ENCODE data around the gene PTPRN2.

Gene PTPRN2

DNA sequence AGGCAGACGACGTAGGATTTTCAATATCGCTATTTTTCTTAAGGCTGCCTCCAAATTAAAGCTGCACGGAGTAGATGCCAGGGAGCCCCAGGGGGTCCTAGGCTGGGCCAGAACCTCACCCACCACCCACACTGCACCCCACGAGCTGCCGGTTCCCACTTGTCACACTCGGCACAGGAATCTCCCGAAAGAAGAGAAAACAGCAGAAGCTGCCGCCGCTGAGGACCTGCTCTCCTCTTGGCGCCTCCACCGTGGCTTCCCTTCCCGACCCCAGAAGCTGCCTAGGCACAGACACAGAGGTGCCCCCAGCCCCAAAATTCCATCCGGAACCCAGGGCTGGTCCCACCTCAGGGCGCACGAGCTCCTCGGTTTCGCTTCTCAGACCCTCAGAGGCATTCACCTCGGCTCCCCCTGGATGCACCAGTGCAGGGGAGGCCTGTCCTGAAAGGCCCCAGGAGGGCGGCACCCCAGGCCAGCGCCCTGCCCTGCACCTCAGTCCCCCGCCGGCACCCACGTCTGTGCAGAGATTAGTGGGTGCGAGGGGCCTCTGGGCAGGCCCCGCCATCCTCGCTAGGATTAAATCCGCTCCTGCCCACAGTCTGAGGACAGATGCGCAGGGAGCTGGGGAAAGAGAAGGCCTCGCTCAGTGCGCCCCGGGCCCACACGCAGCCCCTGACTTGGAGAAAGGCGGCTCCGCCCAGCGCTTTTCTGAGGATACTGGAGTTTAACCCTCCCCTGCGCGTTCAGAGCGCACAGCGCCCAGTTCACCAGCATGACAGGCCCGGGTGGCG, 99.2 kb downstream of the PTPRN2 start:
- H3K27me3 ChIP-seq (ENCODE audit: control insufficient read depth, insufficient read depth, low read length) = no peaks in the 10 kb centered on the region
- no peak overlapping the region for H3K4me3 ChIP-seq (ENCODE audit: low read length)
- no peaks in the 10 kb centered on the region for H3K4me1 ChIP-seq (ENCODE audit: control insufficient read depth, insufficient read depth, low read length)
- H3K9ac ChIP-seq (ENCODE audit: low read depth, low read length) = no peak overlapping the region
- H3K9me3 ChIP-seq (replicated peaks; ENCODE audit: low read length) = peaks cover 7% of the 10 kb centered on the region
- H3K36me3 ChIP-seq (ENCODE audit: insufficient read depth, low read length) = no peaks in the 10 kb centered on the region
- no peak overlapping the region for H3K4me2 ChIP-seq (ENCODE audit: low read length)

DNA sequence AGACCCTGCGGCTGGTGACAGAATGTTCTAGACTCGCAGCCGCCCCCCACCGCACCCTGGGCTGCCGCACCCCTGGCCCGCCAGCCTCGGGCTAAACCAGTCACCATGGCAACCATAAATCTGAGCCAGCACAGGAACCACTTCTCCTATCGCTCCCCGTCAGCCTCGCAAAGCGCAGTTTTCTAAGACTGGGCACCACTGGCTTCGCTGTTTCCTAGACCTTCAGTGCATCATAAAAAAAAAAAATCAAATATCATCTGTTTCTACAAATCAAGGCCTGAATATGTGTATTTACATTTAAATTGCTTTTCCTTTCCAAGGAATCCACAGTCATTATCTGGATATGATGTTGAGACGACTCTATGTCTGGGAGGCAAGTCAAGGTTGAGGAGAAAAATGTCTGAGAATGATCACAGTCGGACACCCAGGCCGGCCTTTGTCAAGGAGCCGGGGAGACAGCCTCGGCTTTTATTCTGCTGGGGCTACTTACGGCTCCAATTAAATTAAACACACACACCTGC, 99.9 kb downstream of the PTPRN2 start:
- Histone ChIP-seq H3K9ac (ENCODE audit: low read depth, low read length) (no peak overlapping the region), H3K9me3 (replicated peaks; ENCODE audit: low read length) (peaks cover 7% of the 10 kb centered on the region), H3K4me1 (ENCODE audit: control insufficient read depth, insufficient read depth, low read length) (no peaks in the 10 kb centered on the region), H3K27me3 (ENCODE audit: control insufficient read depth, insufficient read depth, low read length) (no peaks in the 10 kb centered on the region), H3K36me3 (ENCODE audit: insufficient read depth, low read length) (no peaks in the 10 kb centered on the region), H3K4me3 (ENCODE audit: low read length) (no peak overlapping the region), H3K4me2 (ENCODE audit: low read length) (no peak overlapping the region)

DNA sequence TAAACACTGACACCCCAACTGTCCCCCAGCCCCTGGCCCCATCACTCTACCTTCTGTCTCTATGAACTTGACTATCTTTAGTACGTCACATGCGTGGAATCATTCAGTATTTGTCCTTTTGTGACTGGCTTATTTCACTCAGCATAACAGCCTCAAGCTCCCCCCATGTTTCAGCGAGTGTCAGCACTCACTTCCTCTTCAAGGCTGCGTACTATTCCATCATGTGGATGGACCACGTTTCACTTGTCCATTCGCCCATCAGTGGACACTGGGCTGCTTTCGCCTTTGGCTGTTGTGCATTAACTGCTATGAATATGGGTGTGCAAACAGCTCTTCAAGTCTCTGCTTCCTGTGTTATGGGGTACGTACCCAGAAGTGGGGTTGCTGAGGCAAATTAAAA, 100.7 kb downstream of the PTPRN2 start:
- H3K4me2 ChIP-seq (ENCODE audit: low read length) = no peak overlapping the region
- H3K36me3 ChIP-seq (ENCODE audit: insufficient read depth, low read length) = no peaks in the 10 kb centered on the region

DNA sequence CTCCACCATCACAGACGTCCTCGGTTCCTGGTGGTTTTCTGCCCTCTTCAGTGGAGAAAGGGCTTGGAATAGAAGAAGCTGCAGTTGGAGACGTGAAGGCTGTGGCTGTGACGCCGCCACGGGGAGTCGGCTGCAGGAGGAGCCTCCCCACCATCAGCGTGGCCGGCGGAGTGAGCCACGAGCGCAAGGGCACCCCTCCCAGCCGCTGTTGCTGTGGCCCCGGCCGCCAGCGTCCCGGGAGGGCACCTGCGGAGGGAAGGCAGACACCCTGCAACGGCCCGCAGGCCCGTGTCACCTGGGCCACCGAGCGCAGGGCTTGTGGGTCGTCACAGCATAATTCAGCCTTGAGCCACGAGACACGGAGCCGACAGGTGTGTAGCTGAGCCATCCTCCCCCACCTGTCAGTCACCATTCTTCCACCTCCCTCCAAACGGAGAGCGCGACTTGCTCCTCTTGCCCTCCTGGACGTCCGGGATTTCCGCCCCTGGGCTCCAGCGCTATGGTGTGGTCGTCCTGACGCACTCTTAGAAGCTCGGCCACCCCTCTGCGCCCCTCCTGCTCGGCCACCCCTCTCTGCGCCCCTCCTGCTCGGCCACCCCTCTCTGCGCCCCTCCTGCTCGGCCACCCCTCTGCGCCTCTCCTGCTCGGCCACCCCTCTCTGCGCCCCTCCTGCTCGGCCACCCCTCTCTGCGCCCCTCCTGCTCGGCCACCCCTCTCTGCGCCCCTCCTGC, 102.7 kb downstream of the PTPRN2 start:
- Histone ChIP-seq H3K36me3 (ENCODE audit: insufficient read depth, low read length) (no peaks in the 10 kb centered on the region), H3K9ac (ENCODE audit: low read depth, low read length) (no peak overlapping the region), H3K4me1 (ENCODE audit: control insufficient read depth, insufficient read depth, low read length) (no peaks in the 10 kb centered on the region), H3K4me2 (ENCODE audit: low read length) (no peak overlapping the region), H3K4me3 (ENCODE audit: low read length) (no peak overlapping the region), H3K9me3 (replicated peaks; ENCODE audit: low read length) (peaks cover 3% of the 10 kb centered on the region), H3K27me3 (ENCODE audit: control insufficient read depth, insufficient read depth, low read length) (no peaks in the 10 kb centered on the region)

More for the DNA sequence above, 100.7 kb downstream of the PTPRN2 start:
- Histone ChIP-seq H3K4me1 (ENCODE audit: control insufficient read depth, insufficient read depth, low read length) (no peaks in the 10 kb centered on the region), H3K9ac (ENCODE audit: low read depth, low read length) (no peak overlapping the region), H3K4me3 (ENCODE audit: low read length) (no peak overlapping the region), H3K9me3 (replicated peaks; ENCODE audit: low read length) (peaks cover 7% of the 10 kb centered on the region), H3K27me3 (ENCODE audit: control insufficient read depth, insufficient read depth, low read length) (no peaks in the 10 kb centered on the region)

DNA sequence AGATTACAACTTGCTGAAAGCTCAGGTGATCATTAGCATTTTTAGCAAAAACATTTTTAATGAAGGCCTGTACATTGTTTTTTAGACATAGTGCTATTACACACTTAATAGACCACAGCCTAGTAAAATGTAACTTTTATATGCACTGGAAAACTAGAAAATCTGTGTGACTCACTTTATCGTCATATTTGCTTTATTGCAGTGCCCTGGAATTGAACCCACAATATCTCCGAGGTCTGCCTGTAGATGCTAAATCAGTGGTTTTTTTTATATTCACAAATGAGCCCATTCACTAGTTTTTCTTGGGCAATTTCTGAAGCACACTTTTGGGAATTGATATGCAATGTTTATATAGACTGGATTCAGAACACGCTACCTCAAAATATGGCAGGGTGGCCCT, 105.1 kb downstream of the PTPRN2 start:
- Histone ChIP-seq H3K36me3 (ENCODE audit: insufficient read depth, low read length) (no peaks in the 10 kb centered on the region), H3K9ac (ENCODE audit: low read depth, low read length) (no peak overlapping the region), H3K4me1 (ENCODE audit: control insufficient read depth, insufficient read depth, low read length) (no peaks in the 10 kb centered on the region), H3K4me3 (ENCODE audit: low read length) (no peak overlapping the region), H3K4me2 (ENCODE audit: low read length) (no peak overlapping the region), H3K9me3 (replicated peaks; ENCODE audit: low read length) (peaks cover 8% of the 10 kb centered on the region), H3K27me3 (ENCODE audit: control insufficient read depth, insufficient read depth, low read length) (no peaks in the 10 kb centered on the region)

DNA sequence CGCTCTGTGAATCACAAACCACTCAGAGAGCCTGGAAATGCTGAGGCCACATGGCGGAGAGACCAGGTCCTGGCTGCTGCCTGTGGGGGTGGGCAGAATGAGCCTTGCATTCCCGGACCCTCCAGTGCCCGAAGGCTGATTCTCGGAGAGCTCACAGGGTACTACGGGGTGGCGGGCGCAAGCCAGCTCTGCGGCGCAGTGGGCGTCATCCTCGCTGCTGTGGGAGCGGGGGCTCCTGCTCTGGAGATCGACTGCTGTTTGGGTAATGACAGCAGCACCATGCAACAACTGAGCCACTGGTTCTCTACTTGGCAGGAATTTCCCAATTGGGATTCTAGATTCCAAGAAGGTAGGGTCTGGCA, 108.0 kb downstream of the PTPRN2 start:
- no peaks in the 10 kb centered on the region for H3K27me3 ChIP-seq (ENCODE audit: control insufficient read depth, insufficient read depth, low read length)
- H3K4me3 ChIP-seq (ENCODE audit: low read length) = no peak overlapping the region
- H3K4me2 ChIP-seq (ENCODE audit: low read length) = no peak overlapping the region
- H3K4me1 ChIP-seq (ENCODE audit: control insufficient read depth, insufficient read depth, low read length) = no peaks in the 10 kb centered on the region
- peaks cover 8% of the 10 kb centered on the region for H3K9me3 ChIP-seq (replicated peaks; ENCODE audit: low read length)
- H3K36me3 ChIP-seq (ENCODE audit: insufficient read depth, low read length) = no peaks in the 10 kb centered on the region
- H3K9ac ChIP-seq (ENCODE audit: low read depth, low read length) = no peak overlapping the region

DNA sequence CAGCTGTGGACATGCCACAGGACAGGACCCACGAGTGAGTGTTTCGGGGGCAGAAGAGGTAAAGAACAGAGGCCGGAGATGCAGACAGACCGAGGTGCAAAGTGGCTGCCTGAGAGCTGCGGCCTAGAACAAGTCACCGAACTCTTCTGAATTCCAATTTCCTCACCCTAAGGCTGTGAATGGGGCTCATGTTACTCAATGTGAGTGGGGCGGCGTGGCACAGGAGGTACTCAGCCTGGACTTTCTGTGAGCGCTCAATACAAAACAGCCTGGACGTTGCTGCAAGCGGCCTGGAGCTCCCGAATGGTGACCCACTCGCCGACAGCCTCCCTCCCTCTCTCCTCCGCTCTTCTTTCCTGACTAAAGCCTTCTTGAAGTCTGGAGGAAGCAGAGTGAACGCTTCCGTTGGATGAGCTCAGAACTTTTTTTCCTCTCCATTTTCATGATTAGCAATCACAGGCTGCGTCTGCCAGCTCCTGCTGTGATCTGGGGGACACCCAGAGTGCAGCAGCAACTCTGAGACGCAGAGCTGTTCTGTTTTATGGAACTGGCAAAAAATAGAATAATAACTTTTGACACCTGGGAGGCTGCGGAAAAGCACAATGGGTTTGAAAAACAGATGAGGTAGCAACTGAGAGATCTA, 108.5 kb downstream of the PTPRN2 start:
- no peaks in the 10 kb centered on the region for H3K4me1 ChIP-seq (ENCODE audit: control insufficient read depth, insufficient read depth, low read length)
- H3K4me3 ChIP-seq (ENCODE audit: low read length) = no peak overlapping the region
- H3K27me3 ChIP-seq (ENCODE audit: control insufficient read depth, insufficient read depth, low read length) = no peaks in the 10 kb centered on the region
- no peaks in the 10 kb centered on the region for H3K36me3 ChIP-seq (ENCODE audit: insufficient read depth, low read length)
- no peak overlapping the region for H3K4me2 ChIP-seq (ENCODE audit: low read length)
- H3K9ac ChIP-seq (ENCODE audit: low read depth, low read length) = no peak overlapping the region
- peaks cover 8% of the 10 kb centered on the region for H3K9me3 ChIP-seq (replicated peaks; ENCODE audit: low read length)

DNA sequence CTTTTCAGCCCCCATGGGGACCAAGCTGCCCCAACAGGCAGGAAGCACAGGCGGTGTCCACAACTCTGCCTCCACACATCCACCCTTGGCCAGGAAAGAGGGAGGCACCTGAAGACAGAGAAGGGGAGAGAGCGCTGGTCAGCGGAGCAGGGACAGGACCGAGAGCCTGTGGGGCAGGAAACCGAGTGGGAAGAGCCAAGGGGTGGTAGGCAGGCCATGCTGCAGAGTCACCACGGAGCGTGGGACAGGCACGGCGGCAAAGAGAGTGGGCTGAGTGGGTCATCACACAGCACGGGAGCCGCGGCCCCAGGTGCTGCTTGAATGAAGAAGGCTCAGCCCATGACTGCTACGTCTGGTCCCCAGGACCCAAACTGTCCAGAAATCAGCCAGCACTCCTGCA, 109.8 kb downstream of the PTPRN2 start:
- no peaks in the 10 kb centered on the region for H3K36me3 ChIP-seq (ENCODE audit: insufficient read depth, low read length)
- no peak overlapping the region for H3K4me2 ChIP-seq (ENCODE audit: low read length)
- H3K9ac ChIP-seq (ENCODE audit: low read depth, low read length) = no peak overlapping the region
- no peaks in the 10 kb centered on the region for H3K4me1 ChIP-seq (ENCODE audit: control insufficient read depth, insufficient read depth, low read length)
- peaks cover 8% of the 10 kb centered on the region for H3K9me3 ChIP-seq (replicated peaks; ENCODE audit: low read length)
- no peaks in the 10 kb centered on the region for H3K27me3 ChIP-seq (ENCODE audit: control insufficient read depth, insufficient read depth, low read length)
- no peak overlapping the region for H3K4me3 ChIP-seq (ENCODE audit: low read length)

DNA sequence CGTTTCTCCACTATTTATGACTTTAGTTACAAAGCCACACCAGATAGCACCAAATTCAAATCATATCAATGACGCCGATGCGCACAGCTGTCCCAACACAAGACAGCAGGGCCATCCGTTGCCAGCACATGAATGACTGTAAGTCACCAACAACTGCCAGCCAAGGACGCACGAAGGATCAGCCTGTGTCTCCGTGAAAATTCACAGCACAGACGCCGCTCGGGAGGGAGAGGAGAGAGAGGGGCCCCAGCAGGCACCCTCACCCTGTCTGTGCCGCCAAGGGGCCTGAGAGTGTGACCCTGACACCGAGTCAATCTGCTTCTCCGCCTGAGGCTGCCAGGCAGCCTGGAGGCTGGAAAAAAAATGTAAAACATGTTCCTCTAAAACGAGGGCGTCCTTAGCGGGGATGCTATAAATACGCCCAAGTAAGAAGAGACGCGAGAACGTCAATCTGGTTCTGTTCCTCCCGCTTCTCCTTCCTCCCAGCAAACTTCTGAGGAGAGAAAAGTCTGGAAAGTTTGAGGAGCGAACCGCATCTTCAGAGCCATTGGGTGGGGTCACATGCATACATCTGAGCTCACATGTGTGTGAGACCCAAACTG, 111.2 kb downstream of the PTPRN2 start:
- no peak overlapping the region for H3K4me2 ChIP-seq (ENCODE audit: low read length)

DNA sequence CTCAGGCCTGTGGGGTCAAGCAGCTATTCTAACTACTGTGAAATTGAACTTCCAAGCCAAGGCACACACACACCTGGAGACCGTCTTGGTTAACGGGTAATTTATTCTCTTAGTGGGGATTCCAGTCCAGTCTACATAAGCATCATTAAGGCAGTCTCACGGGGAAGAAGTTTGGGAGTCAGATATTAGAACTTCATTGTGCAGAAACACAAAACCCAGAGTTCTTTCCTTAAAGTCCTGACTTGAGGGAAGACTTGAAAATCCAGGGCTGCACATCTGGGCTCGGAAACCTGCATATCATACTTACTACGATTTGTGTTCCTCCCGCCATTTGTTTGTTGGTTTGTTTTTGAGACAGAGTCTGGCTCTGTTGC, 112.0 kb downstream of the PTPRN2 start:
- H3K9ac ChIP-seq (ENCODE audit: low read depth, low read length) = no peak overlapping the region
- H3K4me3 ChIP-seq (ENCODE audit: low read length) = no peak overlapping the region
- no peaks in the 10 kb centered on the region for H3K36me3 ChIP-seq (ENCODE audit: insufficient read depth, low read length)
- H3K9me3 ChIP-seq (replicated peaks; ENCODE audit: low read length) = peaks cover 10% of the 10 kb centered on the region
- no peaks in the 10 kb centered on the region for H3K27me3 ChIP-seq (ENCODE audit: control insufficient read depth, insufficient read depth, low read length)
- no peaks in the 10 kb centered on the region for H3K4me1 ChIP-seq (ENCODE audit: control insufficient read depth, insufficient read depth, low read length)
- H3K4me2 ChIP-seq (ENCODE audit: low read length) = no peak overlapping the region

More for the DNA sequence above, 111.2 kb downstream of the PTPRN2 start:
- H3K4me1 ChIP-seq (ENCODE audit: control insufficient read depth, insufficient read depth, low read length) = no peaks in the 10 kb centered on the region
- no peak overlapping the region for H3K9ac ChIP-seq (ENCODE audit: low read depth, low read length)
- no peaks in the 10 kb centered on the region for H3K27me3 ChIP-seq (ENCODE audit: control insufficient read depth, insufficient read depth, low read length)
- no peak overlapping the region for H3K4me3 ChIP-seq (ENCODE audit: low read length)
- H3K36me3 ChIP-seq (ENCODE audit: insufficient read depth, low read length) = no peaks in the 10 kb centered on the region
- peaks cover 10% of the 10 kb centered on the region for H3K9me3 ChIP-seq (replicated peaks; ENCODE audit: low read length)

DNA sequence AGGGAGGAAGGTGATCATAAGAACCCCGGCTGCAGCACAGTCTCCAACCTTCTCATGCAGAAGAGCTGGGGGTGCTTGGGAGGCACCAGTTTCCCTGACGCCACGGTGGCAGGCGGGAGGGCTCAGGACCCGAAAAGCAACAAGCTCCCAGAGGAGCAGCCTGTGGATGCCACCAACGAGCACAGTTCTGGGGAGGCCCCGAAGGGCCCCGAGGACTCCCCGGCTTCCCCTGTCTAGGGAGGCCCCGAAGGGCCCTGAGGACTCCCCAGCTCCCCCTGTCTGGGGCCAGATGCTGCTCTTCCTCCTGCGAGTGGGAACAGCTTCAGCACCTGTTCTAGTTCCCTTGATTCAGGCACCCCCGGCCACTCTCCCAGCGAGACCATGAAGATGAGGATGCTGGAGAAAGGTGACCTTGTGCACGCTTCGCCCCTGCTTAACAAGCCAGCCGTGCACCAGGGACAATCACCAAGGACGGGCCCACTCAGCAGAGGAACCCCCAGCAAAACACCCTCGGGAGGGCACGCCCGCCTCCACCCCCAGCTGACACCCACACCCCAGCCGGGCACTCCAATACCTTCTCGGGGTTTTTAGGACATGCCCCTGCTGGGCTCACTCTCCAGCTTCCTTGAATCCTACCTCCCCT, 112.5 kb downstream of the PTPRN2 start:
- no peak overlapping the region for H3K4me3 ChIP-seq (ENCODE audit: low read length)
- H3K9ac ChIP-seq (ENCODE audit: low read depth, low read length) = no peak overlapping the region
- no peaks in the 10 kb centered on the region for H3K4me1 ChIP-seq (ENCODE audit: control insufficient read depth, insufficient read depth, low read length)
- no peaks in the 10 kb centered on the region for H3K36me3 ChIP-seq (ENCODE audit: insufficient read depth, low read length)
- no peaks in the 10 kb centered on the region for H3K27me3 ChIP-seq (ENCODE audit: control insufficient read depth, insufficient read depth, low read length)
- no peak overlapping the region for H3K4me2 ChIP-seq (ENCODE audit: low read length)
- H3K9me3 ChIP-seq (replicated peaks; ENCODE audit: low read length) = peaks cover 7% of the 10 kb centered on the region
